Right cardiac atrium (tissue), 5 donors: ENCODE results near the gene NUPR1. TPM values are rescaled to one million over a fixed set of nuclear protein-coding genes. Genes with fewer than 3 reads are reported as not detected.
A peak's percentile ranks its signal among the peaks of the same experiment; 100 is the strongest.

ENCODE experiments used
- ATAC-seq, 2 donors: fragments of 200-7000 bp; cut with Tn5 transposase; one replicate each; pipeline versions ENCODE4 v1.8.0 to v1.9.1; 2020; ENCODE audit warnings: moderate library complexity in 2 of 2, mild to moderate bottlenecking in 1 of 2
- DNase-seq, 3 donors: peaks; one replicate each; pipeline ENCODE4 v3.0.0-alpha.2; 2020
- H3K27ac ChIP-seq: one replicate; pipeline ENCODE4 v1.5.1; 2013; ENCODE audit warnings: mild to moderate bottlenecking, low read length, control low read depth, moderate library complexity
- H3K27me3 ChIP-seq: one replicate; pipeline ENCODE4 v1.6.1; 2013; ENCODE audit not compliant: control insufficient read depth, insufficient read depth
- H3K4me1 ChIP-seq: one replicate; pipeline ENCODE4 v1.6.1; 2013; ENCODE audit warnings: low read length; ENCODE audit not compliant: control insufficient read depth, insufficient read depth
- H3K4me3 ChIP-seq: one replicate; pipeline ENCODE4 v1.5.1; 2013; ENCODE audit warnings: low read length, control low read depth
- H3K9me3 ChIP-seq: one replicate; pipeline ENCODE4 v1.6.1; 2013; ENCODE audit warnings: low read length; ENCODE audit not compliant: control insufficient read depth
- WGBS: extraction: QIAGEN DNeasy Blood & Tissue Kit; methylation state at CpG from one replicate; pipeline ENCODE4 v1.1.7; 2013; 5-methylcytosine and 5-hydroxymethylcytosine counted together
- intact Hi-C, 4 donors: fragments of 100-400 bp; cut with DNase I; formaldehyde crosslinking; loops; one replicate each; pipeline versions ENCODE4 v1.11.0 to v1.14.0; 2022 to 2023
- polyA plus RNA-seq: library from polyadenylated mRNA; stranded (reverse); fragments of 200-250 nt; gene quantifications from one replicate; pipeline ENCODE4 v1.2.3, GENCODE V29; 2013
- total RNA-seq, 4 donors: library from RNA; stranded (reverse); fragmentation: NEBNext Ultra II Directional; extraction: Animal tissue kit (Norgen Biotek cat#: 25700); gene quantifications; one replicate each; pipeline ENCODE4 v1.2.1, GENCODE V29; 2021
- donor health status: healthy with polysubstance abuse.
- donor health status: DM: no; HTN: yes; CAD: no.
- donor health status: DM: no; HTN: no; CAD: no.
- donor health status: DM: no; HTN: yes; CAD: no; lungs with severe emphysema.
- donor health status: DM: yes; HTN: yes; CAD: no.

Gene NUPR1
- total and polyA plus RNA-seq, 5 donors, result 63.7 to 106 (median 67.9) TPM

- 91% methylated on average over 11 of the region's 11 CpGs for WGBS
- no peak for DNase-seq
- intact Hi-C loops, result no loop called here
Observed at GRCh38 chr16:28526201-28527099, 12.3 kb downstream of the NUPR1 start.

GRCh38 chr16:28524681-28525171 is 14.0 kb downstream of the NUPR1 start:
- intact Hi-C loops, result no loop called here
- Histone ChIP-seq H3K9me3 (no peaks in the 10 kb centered on the region), H3K4me1 (peaks cover 2% of the 10 kb centered on the region), H3K27ac (no peak overlapping the region), H3K4me3 (no peak overlapping the region), H3K27me3 (no peaks in the 10 kb centered on the region)
- DNase-seq (no peak), ATAC-seq (peak in 1 of 2 donors; percentile 60)
- WGBS, result 71% methylated on average over 6 of the region's 6 CpGs

More at GRCh38 chr16:28526201-28527099, 12.3 kb downstream of the NUPR1 start:
- H3K27me3 ChIP-seq, result no peaks in the 10 kb centered on the region
- no peaks in the 10 kb centered on the region for H3K9me3 ChIP-seq
- no peak overlapping the region for H3K27ac ChIP-seq
- H3K4me1 ChIP-seq, result peaks cover 2% of the 10 kb centered on the region
- ATAC-seq, result no peak
- no peak overlapping the region for H3K4me3 ChIP-seq

GRCh38 chr16:28522792-28523191 is 16.0 kb downstream of the NUPR1 start:
- H3K9me3 ChIP-seq, result no peaks in the 10 kb centered on the region
- intact Hi-C loops, result no loop called here
- H3K27ac ChIP-seq, result no peak overlapping the region
- H3K4me1 ChIP-seq, result peaks cover 2% of the 10 kb centered on the region
- DNase-seq (no peak), ATAC-seq (no peak)
- H3K4me3 ChIP-seq, result no peak overlapping the region
- no peaks in the 10 kb centered on the region for H3K27me3 ChIP-seq
- 80% methylated on average over 11 of the region's 11 CpGs for WGBS

- peaks cover 2% of the 10 kb centered on the region for H3K4me1 ChIP-seq
- ATAC-seq (no peak), DNase-seq (no peak)
- no peak overlapping the region for H3K4me3 ChIP-seq
- H3K27ac ChIP-seq, result no peak overlapping the region
- H3K9me3 ChIP-seq, result no peaks in the 10 kb centered on the region
- WGBS, result 88% methylated on average over 6 of the region's 6 CpGs
- intact Hi-C loops, result no loop called here
- H3K27me3 ChIP-seq, result no peaks in the 10 kb centered on the region
Observed at GRCh38 chr16:28521436-28521835, 17.3 kb downstream of the NUPR1 start.

- DNase-seq (no peak), ATAC-seq (no peak)
- 70% methylated on average over 7 of the region's 7 CpGs for WGBS
- no peak overlapping the region for H3K27ac ChIP-seq
- intact Hi-C loops, result no loop called here
- H3K27me3 ChIP-seq, result no peaks in the 10 kb centered on the region
- H3K9me3 ChIP-seq, result no peaks in the 10 kb centered on the region
- no peak overlapping the region for H3K4me3 ChIP-seq
- H3K4me1 ChIP-seq, result peaks cover 2% of the 10 kb centered on the region
Observed at GRCh38 chr16:28520672-28521071, 18.1 kb downstream of the NUPR1 start.

GRCh38 chr16:28514246-28514645 is 24.5 kb downstream of the NUPR1 start:
- Histone ChIP-seq H3K27me3 (no peaks in the 10 kb centered on the region), H3K9me3 (no peaks in the 10 kb centered on the region), H3K4me1 (no peaks in the 10 kb centered on the region), H3K27ac (no peak overlapping the region), H3K4me3 (no peak overlapping the region)
- 90% methylated on average over 7 of the region's 7 CpGs for WGBS
- peak in 1 of 2 donors; percentile 31 for ATAC-seq
- intact Hi-C loops, result no loop called here
- DNase-seq, result no peak

- Histone ChIP-seq H3K27ac (no peak overlapping the region), H3K4me3 (no peak overlapping the region), H3K4me1 (no peaks in the 10 kb centered on the region), H3K27me3 (no peaks in the 10 kb centered on the region), H3K9me3 (no peaks in the 10 kb centered on the region)
- intact Hi-C loops, result no loop called here
- ATAC-seq (no peak), DNase-seq (no peak)
- 81% methylated on average over 12 of the region's 12 CpGs for whole genome bisulfite sequencing
Observed at GRCh38 chr16:28513484-28514181, 25.1 kb downstream of the NUPR1 start.

- ATAC-seq (no peak), DNase-seq (no peak)
- Histone ChIP-seq H3K27ac (no peak overlapping the region), H3K4me1 (no peaks in the 10 kb centered on the region), H3K4me3 (no peak overlapping the region), H3K27me3 (no peaks in the 10 kb centered on the region), H3K9me3 (no peaks in the 10 kb centered on the region)
- 85% methylated on average over 21 of the region's 21 CpGs for WGBS
- intact Hi-C loops, result no loop called here
Observed at GRCh38 chr16:28511801-28512789, 26.7 kb downstream of the NUPR1 start.

GRCh38 chr16:28511031-28511430 is 27.7 kb downstream of the NUPR1 start:
- Histone ChIP-seq H3K27ac (no peak overlapping the region), H3K4me1 (no peaks in the 10 kb centered on the region), H3K9me3 (no peaks in the 10 kb centered on the region), H3K27me3 (no peaks in the 10 kb centered on the region), H3K4me3 (no peak overlapping the region)
- DNase-seq (no peak), ATAC-seq (no peak)
- 86% methylated on average over 3 of the region's 3 CpGs for WGBS
- intact Hi-C loops, result no loop called here

- no peak overlapping the region for H3K27ac ChIP-seq
- ATAC-seq (no peak), DNase-seq (peak in 1 of 3 donors; percentile 38)
- intact Hi-C loops, result no loop called here
- no peaks in the 10 kb centered on the region for H3K4me1 ChIP-seq
- no peak overlapping the region for H3K4me3 ChIP-seq
- 61% methylated on average over 14 of the region's 14 CpGs for WGBS
- no peaks in the 10 kb centered on the region for H3K27me3 ChIP-seq
- H3K9me3 ChIP-seq, result no peaks in the 10 kb centered on the region
Observed at GRCh38 chr16:28505489-28506137, 33.2 kb downstream of the NUPR1 start.
